Measurements from ENCODE around the gene ZNF341.

DNA sequence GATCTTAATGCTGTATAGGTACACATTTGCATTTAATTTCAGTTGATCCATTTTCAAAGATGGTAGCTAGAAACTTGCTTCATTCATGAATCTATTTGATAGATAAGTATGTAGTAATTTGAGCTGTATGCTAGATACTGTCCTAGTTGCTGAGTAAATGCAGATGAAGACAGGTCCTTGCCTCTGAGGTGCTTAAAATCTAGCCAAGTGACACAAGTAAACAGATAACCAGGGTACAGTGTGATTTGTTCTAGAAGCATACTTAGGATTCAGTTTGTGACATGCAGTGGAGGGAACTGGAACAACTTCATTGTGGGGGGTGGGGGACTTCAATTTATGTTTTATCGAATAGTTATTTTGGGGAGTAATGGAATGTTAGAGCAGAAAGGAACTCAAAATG, 88.6 kb downstream of the ZNF341 start:
- TF ChIP-seq, protein P1, sequence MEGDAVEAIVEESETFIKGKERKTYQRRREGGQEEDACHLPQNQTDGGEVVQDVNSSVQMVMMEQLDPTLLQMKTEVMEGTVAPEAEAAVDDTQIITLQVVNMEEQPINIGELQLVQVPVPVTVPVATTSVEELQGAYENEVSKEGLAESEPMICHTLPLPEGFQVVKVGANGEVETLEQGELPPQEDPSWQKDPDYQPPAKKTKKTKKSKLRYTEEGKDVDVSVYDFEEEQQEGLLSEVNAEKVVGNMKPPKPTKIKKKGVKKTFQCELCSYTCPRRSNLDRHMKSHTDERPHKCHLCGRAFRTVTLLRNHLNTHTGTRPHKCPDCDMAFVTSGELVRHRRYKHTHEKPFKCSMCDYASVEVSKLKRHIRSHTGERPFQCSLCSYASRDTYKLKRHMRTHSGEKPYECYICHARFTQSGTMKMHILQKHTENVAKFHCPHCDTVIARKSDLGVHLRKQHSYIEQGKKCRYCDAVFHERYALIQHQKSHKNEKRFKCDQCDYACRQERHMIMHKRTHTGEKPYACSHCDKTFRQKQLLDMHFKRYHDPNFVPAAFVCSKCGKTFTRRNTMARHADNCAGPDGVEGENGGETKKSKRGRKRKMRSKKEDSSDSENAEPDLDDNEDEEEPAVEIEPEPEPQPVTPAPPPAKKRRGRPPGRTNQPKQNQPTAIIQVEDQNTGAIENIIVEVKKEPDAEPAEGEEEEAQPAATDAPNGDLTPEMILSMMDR (IDR thresholded peaks at IDR 0.05): no peak
- no peak for TF ChIP-seq POLR2AphosphoS5 (IDR thresholded peaks at IDR 0.05)
- TF ChIP-seq POLR2A (IDR thresholded peaks at IDR 0.05): no peak
- no peak for TF ChIP-seq EP300 (IDR thresholded peaks at IDR 0.05)

All from sigmoid colon (tissue), 4 donors.